GM03348 (cell line): ENCODE data around the gene GALNT14.
"Not testable (repeated sequence)": the region's sequence is repeated elsewhere in the genome, so short reads cannot be mapped to it uniquely, and the experiment has no call there.

ENCODE experiments used
- DNase-seq: peaks from one replicate; pipeline ENCODE4 v3.0.0; 2012; ENCODE audit warnings: low spot score

The GALNT14 gene

GRCh38 chr2:30936977-30937376 is 201.3 kb downstream of the GALNT14 start:
- DNase-seq = no peak

GRCh38 chr2:30935795-30936194 is 202.4 kb downstream of the GALNT14 start:
- no peak for DNase-seq

- DNase-seq = no peak
These were observed 204.2 kb downstream of the GALNT14 start for GRCh38 chr2:30934066-30934465.

GRCh38 chr2:30933496-30933895 is 204.7 kb downstream of the GALNT14 start:
- DNase-seq = no peak

GRCh38 chr2:30932870-30933269 is 205.4 kb downstream of the GALNT14 start:
- no peak for DNase-seq

GRCh38 chr2:30931841-30932407 is 206.3 kb downstream of the GALNT14 start:
- no peak for DNase-seq

GRCh38 chr2:30930716-30931115 is 207.5 kb downstream of the GALNT14 start:
- no peak for DNase-seq

- DNase-seq = no peak
These were observed 210.7 kb downstream of the GALNT14 start for GRCh38 chr2:30927465-30928075.

GRCh38 chr2:30926606-30927005 is 211.6 kb downstream of the GALNT14 start:
- DNase-seq = no peak

GRCh38 chr2:30923623-30924022 is 214.6 kb downstream of the GALNT14 start:
- DNase-seq = no peak

- no peak for DNase-seq
These were observed 217.7 kb downstream of the GALNT14 start for GRCh38 chr2:30920511-30920910.

GRCh38 chr2:30915486-30915885 is 222.8 kb downstream of the GALNT14 start:
- no peak for DNase-seq

GRCh38 chr2:30914456-30914855 is 223.8 kb downstream of the GALNT14 start:
- DNase-seq = no peak

GRCh38 chr2:30912056-30912455 is 226.2 kb downstream of the GALNT14 start:
- DNase-seq = no peak

- DNase-seq = no peak
These were observed 226.9 kb downstream of the GALNT14 start for GRCh38 chr2:30911327-30911726.

GRCh38 chr2:30910686-30911085 is 227.6 kb downstream of the GALNT14 start:
- DNase-seq = no peak

GRCh38 chr2:30904437-30904836 is 233.8 kb downstream of the GALNT14 start:
- DNase-seq = not testable (repeated sequence)

- DNase-seq = no peak
These were observed 234.9 kb downstream of the GALNT14 start for GRCh38 chr2:30903326-30903725.

GRCh38 chr2:30900381-30900780 is 237.9 kb downstream of the GALNT14 start:
- DNase-seq = no peak

GRCh38 chr2:30899516-30900054 is 238.7 kb downstream of the GALNT14 start:
- no peak for DNase-seq

GRCh38 chr2:30897539-30897938 is 240.7 kb downstream of the GALNT14 start:
- no peak for DNase-seq

- no peak for DNase-seq
These were observed 243.6 kb downstream of the GALNT14 start for GRCh38 chr2:30894498-30895119.

- DNase-seq = no peak
These were observed 249.3 kb downstream of the GALNT14 start for GRCh38 chr2:30888852-30889409.
